AG09309 (cell line): ENCODE measurements around the gene RRM1.

Experiments
- DNase-seq: peaks from one replicate; pipeline ENCODE4 v3.0.0-alpha.2; 2010; ENCODE audit warnings: low read depth
- H3K4me3 ChIP-seq: 2 replicates; pipeline ENCODE4 v1.5.1; 2011; ENCODE audit warnings: mild to moderate bottlenecking, low read depth, low read length, moderate library complexity; ENCODE audit not compliant: control insufficient read depth
- CTCF ChIP-seq: IDR thresholded peaks from 2 replicates; pipeline ENCODE4 v1.5.1; 2011; ENCODE audit warnings: mild to moderate bottlenecking, low read depth, low read length, inconsistent platforms; ENCODE audit not compliant: insufficient read depth, control insufficient read depth; ENCODE audit errors: missing control alignments

RRM1 gene

DNA sequence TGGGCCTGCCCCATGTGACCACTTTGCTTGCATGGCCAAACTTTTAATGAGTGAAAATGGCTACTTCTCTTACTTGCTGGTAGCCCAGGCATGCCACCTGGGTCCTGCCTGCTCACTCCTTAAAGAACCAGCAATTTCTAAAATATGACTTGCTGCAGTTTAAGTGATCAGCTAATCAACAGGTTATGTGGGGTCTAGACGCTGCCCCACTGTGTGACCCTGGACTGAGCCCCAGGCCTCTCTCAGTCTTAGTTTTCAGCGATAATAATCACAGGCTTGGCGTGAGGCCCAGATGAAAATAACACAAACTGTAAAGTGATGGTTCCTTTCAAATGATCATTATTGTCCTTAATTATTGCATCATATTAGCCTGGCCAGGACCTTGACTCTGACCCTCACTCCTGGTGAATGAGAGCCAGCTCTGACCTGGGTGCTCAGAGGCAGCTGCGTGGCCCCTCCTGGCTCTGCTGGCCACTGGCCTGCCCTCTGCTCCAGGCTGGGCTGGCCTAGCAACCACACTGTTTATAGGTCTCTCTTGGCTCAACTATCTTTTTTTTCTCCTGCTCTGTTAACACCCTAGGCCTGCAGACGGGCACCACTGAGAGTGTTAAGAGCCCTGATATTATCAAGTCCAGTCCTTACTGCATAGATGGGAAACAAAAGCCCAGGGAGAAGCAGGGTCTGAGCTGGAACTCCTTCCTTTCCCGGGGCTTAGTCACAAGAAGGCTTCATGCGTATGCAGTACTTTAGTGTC is 89.7 kb downstream of the RRM1 start:
- no peak for DNase-seq
- H3K4me3 ChIP-seq = no peak overlapping the region
- TF ChIP-seq CTCF = no peak

GRCh38 chr11:4185561-4185960 is 91.0 kb downstream of the RRM1 start:
- no peak for TF ChIP-seq CTCF
- H3K4me3 ChIP-seq = no peak overlapping the region
- no peak for DNase-seq

DNA sequence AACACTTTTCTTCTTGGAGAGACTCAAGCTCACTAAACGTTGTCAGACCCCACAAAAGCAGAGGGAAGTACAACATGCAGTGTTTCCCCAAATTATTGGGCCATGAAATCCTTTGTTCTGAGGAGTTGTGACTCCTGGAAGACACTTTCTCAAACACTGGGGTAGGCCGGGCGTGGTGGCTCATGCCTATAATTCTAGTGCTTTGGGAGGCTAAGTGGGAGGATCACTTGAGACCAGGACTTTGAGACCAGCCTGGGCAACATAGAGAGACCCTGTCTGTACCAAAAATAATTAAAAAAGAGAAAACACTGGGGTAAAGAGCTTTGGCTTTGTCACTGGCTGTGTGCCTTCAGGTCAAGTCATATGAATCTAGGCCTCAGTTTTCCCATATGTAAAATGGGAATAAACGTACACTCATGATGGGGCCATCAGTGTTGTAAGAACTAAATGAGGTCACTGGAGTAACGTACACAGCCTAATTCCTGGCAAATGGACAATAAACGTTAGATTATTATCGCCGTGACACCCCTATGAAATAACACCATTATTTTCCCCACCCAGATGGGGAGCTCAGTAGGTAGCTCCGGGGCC is 92.0 kb downstream of the RRM1 start:
- no peak for TF ChIP-seq CTCF
- H3K4me3 ChIP-seq = peak overlapping the region; percentile 70

GRCh38 chr11:4187055-4187988 is 92.7 kb downstream of the RRM1 start:
- DNase-seq = peak; percentile 42
- TF ChIP-seq CTCF = peak; percentile 84
- H3K4me3 ChIP-seq = peak overlapping the region; percentile 70

More for the DNA sequence above, 92.0 kb downstream of the RRM1 start:
- DNase-seq = no peak
